HG02981 (cell line): ENCODE measurements around the gene YEATS4.
"Not testable (repeated sequence)": the region's sequence is repeated elsewhere in the genome, so short reads cannot be mapped to it uniquely, and the experiment has no call there.

Experiments used
- ATAC-seq: cut with Tn5 transposase; IDR thresholded peaks from one replicate; pipeline ENCODE4 v1.9.1; 2021; ENCODE audit warnings: mild to moderate bottlenecking, moderate library complexity; ENCODE audit not compliant: unreplicated experiment

Gene YEATS4

GRCh38 chr12:69359531-69360347, at the start of gene YEATS4:
YEATS4 (plus strand) TSS chr12:69359743; CDS start chr12:69359973, 230 bp downstream.
- peak; percentile 85 for ATAC-seq

DNA sequence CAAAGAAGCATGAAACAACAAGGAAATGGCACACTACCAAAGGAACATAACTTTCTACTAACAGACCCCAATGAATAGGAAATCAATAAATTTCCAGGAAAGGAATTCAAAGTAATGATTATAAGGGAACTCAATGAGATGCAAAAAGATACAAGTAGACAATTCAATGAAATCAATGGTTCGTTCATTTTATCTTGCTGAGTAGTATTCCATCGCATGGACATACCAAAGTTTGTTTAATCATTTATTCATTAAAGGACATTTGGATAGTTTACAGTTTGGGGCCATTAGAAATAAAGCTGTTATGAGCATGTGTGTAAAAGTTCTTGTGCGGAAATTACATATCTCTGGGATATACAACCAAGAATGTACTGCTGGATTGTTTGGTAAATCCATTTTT, 46.3 kb upstream of the YEATS4 start:
- no peak for ATAC-seq

GRCh38 chr12:69316784-69317183, 42.8 kb upstream of the YEATS4 start:
- ATAC-seq = not testable (repeated sequence)

GRCh38 chr12:69317233-69317632, 42.3 kb upstream of the YEATS4 start:
- not testable (repeated sequence) for ATAC-seq

DNA sequence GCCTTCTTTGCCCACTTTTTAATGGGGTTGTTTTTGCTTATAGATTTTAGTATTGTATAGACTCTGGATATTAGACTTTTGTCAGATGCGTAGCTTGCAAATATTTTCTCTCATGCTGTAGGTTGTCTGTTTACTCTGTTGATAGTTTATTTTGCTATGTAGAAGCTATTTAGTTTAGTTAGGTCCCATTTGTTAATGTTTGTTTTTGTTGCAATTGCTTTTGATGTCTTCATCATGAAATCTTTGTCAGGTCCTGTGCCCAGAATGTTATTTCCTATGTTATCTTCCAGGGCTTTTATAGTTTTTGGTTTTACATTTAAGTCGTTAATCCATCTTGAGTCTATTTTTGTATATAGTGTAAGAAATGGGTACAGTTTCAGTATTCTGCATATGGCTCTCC, 41.3 kb upstream of the YEATS4 start:
- ATAC-seq = no peak

GRCh38 chr12:69321351-69321750, 38.2 kb upstream of the YEATS4 start:
- ATAC-seq = no peak

GRCh38 chr12:69324797-69325466, 34.6 kb upstream of the YEATS4 start:
- peak; percentile 96 for ATAC-seq

DNA sequence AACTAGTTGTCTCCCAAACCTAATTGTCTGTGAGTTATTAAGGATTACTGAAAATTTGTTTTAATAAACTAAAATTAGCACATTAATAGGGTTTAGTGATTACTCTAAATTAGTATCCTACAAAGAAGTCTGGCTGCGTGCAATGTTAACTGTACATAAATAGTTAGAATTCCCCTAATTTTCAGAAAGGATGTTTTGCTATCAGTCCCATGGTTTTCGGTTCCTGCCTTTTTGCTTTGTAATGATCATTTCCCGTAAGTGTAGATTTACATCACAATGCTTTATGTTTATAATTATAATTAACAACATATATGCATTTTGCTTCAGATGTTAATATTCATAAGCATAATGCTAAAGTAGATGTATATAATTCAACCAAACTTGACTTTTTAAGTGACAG, 31.1 kb upstream of the YEATS4 start:
- no peak for ATAC-seq

GRCh38 chr12:69329669-69330428, 29.7 kb upstream of the YEATS4 start:
- no peak for ATAC-seq

DNA sequence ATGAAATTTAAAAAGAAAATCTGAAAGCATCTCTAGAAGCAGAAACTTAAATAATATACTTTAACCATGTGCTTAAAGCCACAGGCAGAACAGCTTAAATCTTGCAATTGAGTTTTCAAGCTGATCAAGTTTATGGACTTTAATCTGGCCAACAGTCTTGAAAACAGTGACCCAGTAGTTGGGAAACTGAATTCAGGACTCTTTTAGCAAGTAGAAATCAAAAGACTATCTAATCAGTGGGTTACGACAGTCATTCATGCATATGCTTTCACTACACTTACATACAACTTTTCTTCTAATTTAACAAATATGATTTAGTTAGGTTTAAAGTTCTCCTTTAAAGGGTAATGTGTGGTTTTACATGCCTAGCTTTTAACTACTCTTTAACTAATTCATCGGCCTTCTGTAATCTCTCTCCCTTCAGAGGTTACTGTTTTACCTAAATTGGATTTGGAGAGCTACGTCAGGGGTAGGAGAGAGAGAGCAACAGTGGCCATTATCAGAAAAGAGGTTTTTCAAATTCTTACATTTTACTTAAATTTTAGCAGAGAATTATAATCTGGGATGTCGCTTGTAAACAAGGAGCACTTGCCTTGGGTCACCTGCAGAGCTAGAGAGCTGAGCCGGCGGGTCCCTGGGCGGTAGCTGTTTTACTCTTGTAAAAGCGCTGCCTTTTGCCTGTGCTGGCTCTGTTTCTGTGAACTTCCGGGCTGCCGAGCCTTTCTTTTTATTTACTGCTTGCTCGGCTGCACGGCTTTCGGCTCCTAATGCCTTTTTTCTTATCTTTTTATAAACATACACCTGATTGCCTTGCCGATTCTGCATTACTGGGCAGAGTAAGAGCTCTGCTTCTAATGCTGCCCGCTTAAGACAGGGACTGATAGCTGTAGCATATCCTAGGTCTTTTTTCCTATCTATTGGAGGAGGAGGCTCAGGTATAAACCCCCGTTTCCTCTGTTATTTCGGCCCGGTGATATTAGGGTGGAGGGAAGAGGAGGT, 28.8 kb upstream of the YEATS4 start:
- peak; percentile 70 for ATAC-seq

DNA sequence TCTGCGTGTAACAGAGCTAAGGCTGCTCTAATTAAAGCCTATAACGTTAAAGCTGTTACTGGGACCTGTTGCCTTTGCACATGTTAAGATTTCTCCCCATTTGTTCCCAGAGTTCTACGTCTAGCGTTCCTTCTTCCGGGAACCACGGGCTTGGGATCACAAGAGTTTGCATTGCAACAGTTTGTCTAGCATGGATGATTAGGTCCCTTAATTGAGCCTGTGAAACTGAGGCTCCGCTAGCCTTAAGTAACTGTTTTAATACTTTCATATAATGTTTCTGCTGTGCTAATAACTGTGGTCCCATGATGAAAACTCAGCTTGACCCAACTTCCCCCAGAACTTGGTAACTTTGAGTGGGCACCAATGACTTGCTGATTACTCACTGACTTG, 28.0 kb upstream of the YEATS4 start:
- no peak for ATAC-seq

DNA sequence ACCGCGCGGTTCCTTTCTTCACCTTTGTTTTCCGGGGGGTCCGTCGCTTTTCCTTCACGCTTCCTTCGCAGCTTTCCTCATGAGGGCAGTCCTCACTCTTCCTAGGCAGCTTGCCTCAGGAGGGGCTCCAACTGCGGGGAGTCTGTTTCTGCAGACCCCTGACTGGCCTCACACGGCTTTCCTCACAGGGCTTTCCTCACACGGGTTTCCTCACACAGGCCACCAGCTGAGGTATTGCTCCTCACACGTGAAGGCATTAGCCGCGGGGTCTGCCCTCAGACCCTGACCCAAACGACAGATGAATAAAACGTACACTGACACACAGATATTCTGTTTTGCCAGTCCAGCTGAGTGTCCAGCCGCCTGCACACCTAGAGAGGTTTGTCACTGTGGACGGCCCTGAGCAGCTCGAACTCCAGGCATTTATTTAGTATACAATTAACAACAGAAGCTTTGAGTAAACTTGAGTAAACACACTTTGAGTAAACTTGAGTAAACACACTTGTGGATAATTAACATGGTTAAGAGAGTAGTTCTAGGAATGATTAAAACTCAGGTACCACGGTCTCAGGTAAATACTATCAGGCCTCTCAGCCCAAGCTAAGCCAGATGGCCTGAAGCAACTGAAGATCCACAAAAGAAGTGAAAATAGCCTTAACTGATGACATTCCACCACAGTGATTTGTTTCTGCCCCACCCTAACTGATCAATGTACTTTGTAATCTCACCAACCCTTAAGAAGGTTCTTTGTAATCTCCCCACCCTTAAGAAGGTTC, 27.4 kb upstream of the YEATS4 start:
- ATAC-seq = no peak

- ATAC-seq = no peak
These were observed 26.7 kb upstream of the YEATS4 start for GRCh38 chr12:69332815-69333358.

- ATAC-seq = no peak
These were observed 25.4 kb upstream of the YEATS4 start for GRCh38 chr12:69334158-69334557.

- ATAC-seq = no peak
These were observed 22.0 kb upstream of the YEATS4 start for GRCh38 chr12:69337311-69338090.

DNA sequence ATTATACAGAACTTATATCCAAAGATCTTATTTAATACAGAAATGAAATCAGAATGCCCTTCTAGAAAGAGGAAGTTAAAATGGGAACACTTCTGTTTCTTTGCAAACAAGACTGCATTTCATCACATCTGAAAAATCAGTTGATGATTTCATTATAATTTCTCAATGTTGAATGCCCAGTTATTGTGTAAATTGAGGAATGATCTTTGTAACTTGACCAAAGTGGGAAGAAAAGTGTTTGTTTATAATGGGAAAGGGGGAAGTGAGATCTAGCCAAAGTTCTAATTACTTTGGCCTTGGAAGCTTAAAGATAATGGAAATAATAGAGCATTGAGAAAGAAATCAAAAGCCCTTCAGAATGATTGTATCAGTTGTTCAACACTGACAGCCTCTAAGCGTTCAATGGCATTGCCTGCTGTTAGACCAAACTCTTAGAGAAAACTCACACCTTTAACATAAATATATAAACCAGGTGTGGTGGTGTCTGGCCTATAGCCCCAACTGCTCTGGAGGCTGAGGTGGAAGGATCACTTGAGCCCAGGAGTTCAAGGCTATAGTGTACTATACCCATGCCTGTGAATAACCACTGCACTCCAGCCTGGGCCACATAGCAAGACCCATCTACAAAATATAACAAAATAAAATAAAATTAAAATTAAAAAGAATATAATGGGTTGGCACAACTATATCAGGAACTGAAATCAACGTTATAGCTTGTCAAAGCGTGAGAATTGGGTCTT, 21.3 kb upstream of the YEATS4 start:
- ATAC-seq = no peak

GRCh38 chr12:69338936-69339335, 20.6 kb upstream of the YEATS4 start:
- no peak for ATAC-seq

- ATAC-seq = no peak
These were observed 19.5 kb upstream of the YEATS4 start for GRCh38 chr12:69339999-69340398.
